GM18873 (cell line): ENCODE data around the gene GDI2.
"Not testable (repeated sequence)": the region's sequence is repeated elsewhere in the genome, so short reads cannot be mapped to it uniquely, and the experiment has no call there.

Experiments used
- ATAC-seq: cut with Tn5 transposase; IDR thresholded peaks from one replicate; pipeline ENCODE4 v1.9.1; 2021; ENCODE audit warnings: mild to moderate bottlenecking, moderate library complexity, moderate number of reproducible peaks; ENCODE audit not compliant: unreplicated experiment, low FRiP score

Gene GDI2

GRCh38 chr10:5794236-5794635 lies 19.0 kb downstream of the GDI2 start:
- ATAC-seq = no peak

GRCh38 chr10:5789626-5790025 lies 23.6 kb downstream of the GDI2 start:
- ATAC-seq = no peak

- no peak for ATAC-seq
These were observed 24.3 kb downstream of the GDI2 start for GRCh38 chr10:5788969-5789368.

- ATAC-seq = no peak
These were observed 29.9 kb downstream of the GDI2 start for GRCh38 chr10:5783300-5783699.

GRCh38 chr10:5782174-5782573 lies 31.1 kb downstream of the GDI2 start:
- ATAC-seq = no peak

GRCh38 chr10:5779730-5780129 lies 33.5 kb downstream of the GDI2 start:
- no peak for ATAC-seq

GRCh38 chr10:5777758-5778157 lies 35.5 kb downstream of the GDI2 start:
- ATAC-seq = not testable (repeated sequence)

- ATAC-seq = no peak
These were observed 36.4 kb downstream of the GDI2 start for GRCh38 chr10:5776881-5777197.

- no peak for ATAC-seq
These were observed 36.9 kb downstream of the GDI2 start for GRCh38 chr10:5776136-5776880.

- ATAC-seq = no peak
These were observed 37.5 kb downstream of the GDI2 start for GRCh38 chr10:5775685-5776084.

GRCh38 chr10:5774987-5775620 lies 38.1 kb downstream of the GDI2 start:
- no peak for ATAC-seq

GRCh38 chr10:5766189-5766588 lies 47.0 kb downstream of the GDI2 start:
- ATAC-seq = no peak

- no peak for ATAC-seq
These were observed 47.6 kb downstream of the GDI2 start for GRCh38 chr10:5765617-5766016.

- ATAC-seq = no peak
These were observed 48.6 kb downstream of the GDI2 start for GRCh38 chr10:5764422-5765297.

- no peak for ATAC-seq
These were observed 50.7 kb downstream of the GDI2 start for GRCh38 chr10:5762531-5762930.

- ATAC-seq = no peak
These were observed 52.0 kb downstream of the GDI2 start for GRCh38 chr10:5761220-5761619.

GRCh38 chr10:5760515-5760914 lies 52.7 kb downstream of the GDI2 start:
- ATAC-seq = no peak

- no peak for ATAC-seq
These were observed 54.3 kb downstream of the GDI2 start for GRCh38 chr10:5758927-5759326.

- no peak for ATAC-seq
These were observed 55.3 kb downstream of the GDI2 start for GRCh38 chr10:5757766-5758517.

- ATAC-seq = no peak
These were observed 60.8 kb downstream of the GDI2 start for GRCh38 chr10:5752301-5752871.
